ENCODE results near the gene SBF2.

The SBF2 gene

GRCh38 chr11:9808943-9809342, 485.1 kb downstream of the SBF2 start:
- no peaks in the 10 kb centered on the region for H3K27me3 ChIP-seq (replicated peaks; ENCODE audit: control insufficient read depth, insufficient read depth, low read length)
- no peak overlapping the region for H3K4me3 ChIP-seq (ENCODE audit: low read length)
- H3K9ac ChIP-seq (ENCODE audit: low read length) = no peak overlapping the region
- H3K4me1 ChIP-seq (ENCODE audit: control insufficient read depth, insufficient read depth, low read length) = peaks cover 11% of the 10 kb centered on the region
- peak; percentile 23 for DNase-seq (ENCODE audit: low read depth)
- no peaks in the 10 kb centered on the region for H3K9me3 ChIP-seq (ENCODE audit: control insufficient read depth, low read length)
- H3K36me3 ChIP-seq (ENCODE audit: control insufficient read depth, insufficient read depth, low read length, severe bottlenecking) = peaks cover 72% of the 10 kb centered on the region

- Histone ChIP-seq H3K27me3 (replicated peaks; ENCODE audit: control insufficient read depth, insufficient read depth, low read length) (no peaks in the 10 kb centered on the region), H3K4me3 (ENCODE audit: low read length) (no peak overlapping the region), H3K36me3 (ENCODE audit: control insufficient read depth, insufficient read depth, low read length, severe bottlenecking) (peaks cover 59% of the 10 kb centered on the region), H3K9me3 (ENCODE audit: control insufficient read depth, low read length) (no peaks in the 10 kb centered on the region), H3K9ac (ENCODE audit: low read length) (no peak overlapping the region), H3K4me1 (ENCODE audit: control insufficient read depth, insufficient read depth, low read length) (peaks cover 29% of the 10 kb centered on the region)
- no peak for DNase-seq (ENCODE audit: low read depth)
These were observed 486.9 kb downstream of the SBF2 start for GRCh38 chr11:9806946-9807687.

GRCh38 chr11:9804419-9804902, 489.6 kb downstream of the SBF2 start:
- H3K27me3 ChIP-seq (replicated peaks; ENCODE audit: control insufficient read depth, insufficient read depth, low read length) = no peaks in the 10 kb centered on the region
- H3K4me3 ChIP-seq (ENCODE audit: low read length) = no peak overlapping the region
- peaks cover 43% of the 10 kb centered on the region for H3K36me3 ChIP-seq (ENCODE audit: control insufficient read depth, insufficient read depth, low read length, severe bottlenecking)
- DNase-seq (ENCODE audit: low read depth) = no peak
- peak overlapping the region; percentile 78 for H3K9ac ChIP-seq (ENCODE audit: low read length)
- H3K9me3 ChIP-seq (ENCODE audit: control insufficient read depth, low read length) = no peaks in the 10 kb centered on the region
- H3K4me1 ChIP-seq (ENCODE audit: control insufficient read depth, insufficient read depth, low read length) = peaks cover 49% of the 10 kb centered on the region

- DNase-seq (ENCODE audit: low read depth) = peak; percentile 56
- H3K4me1 ChIP-seq (ENCODE audit: control insufficient read depth, insufficient read depth, low read length) = peaks cover 53% of the 10 kb centered on the region
- no peaks in the 10 kb centered on the region for H3K9me3 ChIP-seq (ENCODE audit: control insufficient read depth, low read length)
- H3K9ac ChIP-seq (ENCODE audit: low read length) = peak overlapping the region; percentile 78
- peaks cover 40% of the 10 kb centered on the region for H3K36me3 ChIP-seq (ENCODE audit: control insufficient read depth, insufficient read depth, low read length, severe bottlenecking)
- no peak overlapping the region for H3K4me3 ChIP-seq (ENCODE audit: low read length)
- H3K27me3 ChIP-seq (replicated peaks; ENCODE audit: control insufficient read depth, insufficient read depth, low read length) = no peaks in the 10 kb centered on the region
These were observed 490.2 kb downstream of the SBF2 start for GRCh38 chr11:9803685-9804418.

- Histone ChIP-seq H3K4me1 (ENCODE audit: control insufficient read depth, insufficient read depth, low read length) (peaks cover 62% of the 10 kb centered on the region), H3K4me3 (ENCODE audit: low read length) (no peak overlapping the region), H3K27me3 (replicated peaks; ENCODE audit: control insufficient read depth, insufficient read depth, low read length) (no peaks in the 10 kb centered on the region), H3K9me3 (ENCODE audit: control insufficient read depth, low read length) (no peaks in the 10 kb centered on the region), H3K9ac (ENCODE audit: low read length) (peak overlapping the region; percentile 78), H3K36me3 (ENCODE audit: control insufficient read depth, insufficient read depth, low read length, severe bottlenecking) (peaks cover 25% of the 10 kb centered on the region)
- DNase-seq (ENCODE audit: low read depth) = peak; percentile 93
These were observed 491.6 kb downstream of the SBF2 start for GRCh38 chr11:9802291-9802861.

- DNase-seq (ENCODE audit: low read depth) = peak; percentile 73
- no peaks in the 10 kb centered on the region for H3K9me3 ChIP-seq (ENCODE audit: control insufficient read depth, low read length)
- H3K4me1 ChIP-seq (ENCODE audit: control insufficient read depth, insufficient read depth, low read length) = peaks cover 74% of the 10 kb centered on the region
- peak overlapping the region; percentile 46 for H3K9ac ChIP-seq (ENCODE audit: low read length)
- H3K27me3 ChIP-seq (replicated peaks; ENCODE audit: control insufficient read depth, insufficient read depth, low read length) = no peaks in the 10 kb centered on the region
- H3K36me3 ChIP-seq (ENCODE audit: control insufficient read depth, insufficient read depth, low read length, severe bottlenecking) = peaks cover 2% of the 10 kb centered on the region
- H3K4me3 ChIP-seq (ENCODE audit: low read length) = no peak overlapping the region
These were observed 494.1 kb downstream of the SBF2 start for GRCh38 chr11:9799886-9800285.

- no peaks in the 10 kb centered on the region for H3K27me3 ChIP-seq (replicated peaks; ENCODE audit: control insufficient read depth, insufficient read depth, low read length)
- peaks cover 6% of the 10 kb centered on the region for H3K36me3 ChIP-seq (ENCODE audit: control insufficient read depth, insufficient read depth, low read length, severe bottlenecking)
- DNase-seq (ENCODE audit: low read depth) = no peak
- H3K4me1 ChIP-seq (ENCODE audit: control insufficient read depth, insufficient read depth, low read length) = peaks cover 48% of the 10 kb centered on the region
- no peak overlapping the region for H3K4me3 ChIP-seq (ENCODE audit: low read length)
- H3K9me3 ChIP-seq (ENCODE audit: control insufficient read depth, low read length) = no peaks in the 10 kb centered on the region
- peak overlapping the region; percentile 60 for H3K9ac ChIP-seq (ENCODE audit: low read length)
These were observed 496.7 kb downstream of the SBF2 start for GRCh38 chr11:9797300-9797699.

GRCh38 chr11:9796854-9797253, 497.2 kb downstream of the SBF2 start:
- no peaks in the 10 kb centered on the region for H3K9me3 ChIP-seq (ENCODE audit: control insufficient read depth, low read length)
- DNase-seq (ENCODE audit: low read depth) = peak; percentile 39
- H3K4me3 ChIP-seq (ENCODE audit: low read length) = no peak overlapping the region
- H3K27me3 ChIP-seq (replicated peaks; ENCODE audit: control insufficient read depth, insufficient read depth, low read length) = no peaks in the 10 kb centered on the region
- H3K9ac ChIP-seq (ENCODE audit: low read length) = peak overlapping the region; percentile 60
- peaks cover 7% of the 10 kb centered on the region for H3K36me3 ChIP-seq (ENCODE audit: control insufficient read depth, insufficient read depth, low read length, severe bottlenecking)
- H3K4me1 ChIP-seq (ENCODE audit: control insufficient read depth, insufficient read depth, low read length) = peaks cover 45% of the 10 kb centered on the region

- no peaks in the 10 kb centered on the region for H3K9me3 ChIP-seq (ENCODE audit: control insufficient read depth, low read length)
- H3K36me3 ChIP-seq (ENCODE audit: control insufficient read depth, insufficient read depth, low read length, severe bottlenecking) = peaks cover 7% of the 10 kb centered on the region
- peak overlapping the region; percentile 60 for H3K9ac ChIP-seq (ENCODE audit: low read length)
- H3K27me3 ChIP-seq (replicated peaks; ENCODE audit: control insufficient read depth, insufficient read depth, low read length) = no peaks in the 10 kb centered on the region
- no peak overlapping the region for H3K4me3 ChIP-seq (ENCODE audit: low read length)
- peak; percentile 46 for DNase-seq (ENCODE audit: low read depth)
- H3K4me1 ChIP-seq (ENCODE audit: control insufficient read depth, insufficient read depth, low read length) = peaks cover 45% of the 10 kb centered on the region
These were observed 497.8 kb downstream of the SBF2 start for GRCh38 chr11:9796266-9796665.

- no peaks in the 10 kb centered on the region for H3K9me3 ChIP-seq (ENCODE audit: control insufficient read depth, low read length)
- no peak overlapping the region for H3K4me3 ChIP-seq (ENCODE audit: low read length)
- H3K9ac ChIP-seq (ENCODE audit: low read length) = no peak overlapping the region
- H3K27me3 ChIP-seq (replicated peaks; ENCODE audit: control insufficient read depth, insufficient read depth, low read length) = no peaks in the 10 kb centered on the region
- DNase-seq (ENCODE audit: low read depth) = no peak
- H3K4me1 ChIP-seq (ENCODE audit: control insufficient read depth, insufficient read depth, low read length) = peaks cover 34% of the 10 kb centered on the region
- peaks cover 44% of the 10 kb centered on the region for H3K36me3 ChIP-seq (ENCODE audit: control insufficient read depth, insufficient read depth, low read length, severe bottlenecking)
These were observed 503.3 kb downstream of the SBF2 start for GRCh38 chr11:9790703-9791102.

GRCh38 chr11:9789910-9790309, 504.1 kb downstream of the SBF2 start:
- no peak overlapping the region for H3K9ac ChIP-seq (ENCODE audit: low read length)
- H3K9me3 ChIP-seq (ENCODE audit: control insufficient read depth, low read length) = no peaks in the 10 kb centered on the region
- no peaks in the 10 kb centered on the region for H3K27me3 ChIP-seq (replicated peaks; ENCODE audit: control insufficient read depth, insufficient read depth, low read length)
- peaks cover 37% of the 10 kb centered on the region for H3K4me1 ChIP-seq (ENCODE audit: control insufficient read depth, insufficient read depth, low read length)
- no peak overlapping the region for H3K4me3 ChIP-seq (ENCODE audit: low read length)
- no peak for DNase-seq (ENCODE audit: low read depth)
- peaks cover 51% of the 10 kb centered on the region for H3K36me3 ChIP-seq (ENCODE audit: control insufficient read depth, insufficient read depth, low read length, severe bottlenecking)

All from adipocyte (in vitro differentiated cells).